GM18951 (cell line): Measurements from ENCODE around the gene BATF.

Source experiments
- POLR2A ChIP-seq: IDR thresholded peaks from 4 replicates; pipeline ENCODE4 v1.6.1; 2011; ENCODE audit warnings: mild to moderate bottlenecking; ENCODE audit not compliant: insufficient read length, insufficient read depth; ENCODE audit errors: extremely low read depth
- in situ Hi-C: fragments of 300-500 bp; cut with MboI; formaldehyde crosslinking; loops from one replicate; pipeline ENCODE4 v1.12.0; 2022; ENCODE audit warnings: low sequenced_read_pairs, mixed read lengths, inconsistent platforms; ENCODE audit not compliant: unreplicated experiment

Gene BATF

DNA sequence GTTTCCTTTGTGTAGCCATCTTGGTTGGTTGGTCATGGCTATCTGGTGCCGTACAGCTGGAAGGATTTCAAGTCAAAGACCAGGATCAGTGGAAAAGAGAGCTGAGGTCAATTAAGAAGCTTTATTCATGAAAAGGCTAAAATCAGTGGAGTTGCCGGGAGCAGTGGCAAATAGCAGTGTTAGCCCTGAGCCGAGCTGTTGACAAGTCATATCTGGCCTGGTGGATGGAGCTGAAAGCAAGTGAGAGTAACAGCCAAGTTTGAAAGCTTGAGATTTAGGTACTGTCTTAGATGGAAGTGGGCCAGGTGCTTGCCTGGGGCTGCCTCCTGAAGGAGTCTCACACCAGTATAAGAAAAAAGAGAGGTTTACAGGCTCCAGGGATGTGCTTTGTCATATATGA lies 9.0 kb downstream of the BATF start:
- no peak for TF ChIP-seq POLR2A
- in situ Hi-C loops = no loop called here

DNA sequence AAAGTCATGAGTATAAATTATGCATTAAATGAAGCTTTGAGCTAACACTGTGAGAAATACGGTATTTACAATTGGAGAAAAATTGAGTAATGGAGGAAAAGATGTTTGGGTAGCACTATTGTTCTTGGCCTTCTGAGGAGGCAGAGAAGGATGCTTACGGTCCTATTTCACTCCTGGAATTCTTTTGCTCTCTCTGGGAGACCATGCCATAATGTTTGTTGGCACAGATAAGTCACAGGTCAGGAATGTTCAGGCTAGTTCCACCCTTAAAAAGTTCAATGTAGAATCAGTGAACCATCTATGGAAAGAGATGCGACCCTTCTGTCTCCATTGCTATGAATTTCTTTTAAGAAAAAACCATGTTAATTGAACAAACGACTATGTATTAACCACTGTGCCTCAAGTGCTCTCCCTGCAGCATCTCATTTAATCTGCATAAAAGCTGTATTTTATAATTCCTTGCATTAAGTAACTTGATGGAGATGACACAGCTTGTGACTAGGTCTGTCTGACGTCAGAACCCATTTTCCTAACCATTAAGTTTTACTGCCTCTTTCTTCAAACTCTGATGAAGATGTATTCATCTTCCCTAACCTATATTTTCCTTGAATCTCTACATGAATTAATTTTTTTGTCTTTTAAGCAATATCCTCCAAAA lies 9.5 kb downstream of the BATF start:
- TF ChIP-seq POLR2A = no peak
- in situ Hi-C loops = no loop called here

DNA sequence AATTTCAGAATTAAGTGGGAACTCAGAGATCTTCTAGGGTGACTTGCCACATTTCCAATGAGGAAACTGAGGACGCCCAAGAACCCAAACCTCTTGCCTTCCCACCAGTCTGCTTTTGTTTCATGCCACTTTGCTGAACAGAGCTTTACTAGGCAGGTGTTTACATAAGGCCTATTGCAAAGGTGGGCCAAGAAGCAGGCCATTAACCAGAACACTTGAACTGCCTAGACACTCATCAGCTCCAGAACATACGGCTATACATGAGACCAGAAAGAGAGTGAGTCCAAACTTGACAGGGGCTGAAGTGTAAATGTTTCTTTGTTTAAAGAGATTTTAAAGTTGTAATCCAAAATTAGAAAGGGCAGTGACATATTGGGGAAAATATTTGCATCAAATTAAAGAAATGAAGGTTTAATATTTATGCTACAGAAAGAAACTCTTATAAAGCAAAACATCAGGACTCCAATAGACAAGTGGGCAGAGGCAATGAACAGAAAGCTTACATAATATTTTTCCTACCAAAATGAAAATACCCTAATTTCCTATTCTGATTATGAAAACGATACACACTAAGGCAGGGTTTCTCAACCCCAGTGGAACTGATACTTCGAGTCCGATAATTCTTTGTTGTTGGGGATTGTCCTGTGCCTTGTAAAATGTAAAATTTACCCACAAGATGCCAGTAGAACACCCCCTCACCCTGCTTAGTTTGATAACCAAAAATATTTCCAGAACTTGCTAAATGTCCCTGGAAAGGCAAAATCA lies 11.7 kb downstream of the BATF start:
- no peak for TF ChIP-seq POLR2A
- in situ Hi-C loops = no loop called here

DNA sequence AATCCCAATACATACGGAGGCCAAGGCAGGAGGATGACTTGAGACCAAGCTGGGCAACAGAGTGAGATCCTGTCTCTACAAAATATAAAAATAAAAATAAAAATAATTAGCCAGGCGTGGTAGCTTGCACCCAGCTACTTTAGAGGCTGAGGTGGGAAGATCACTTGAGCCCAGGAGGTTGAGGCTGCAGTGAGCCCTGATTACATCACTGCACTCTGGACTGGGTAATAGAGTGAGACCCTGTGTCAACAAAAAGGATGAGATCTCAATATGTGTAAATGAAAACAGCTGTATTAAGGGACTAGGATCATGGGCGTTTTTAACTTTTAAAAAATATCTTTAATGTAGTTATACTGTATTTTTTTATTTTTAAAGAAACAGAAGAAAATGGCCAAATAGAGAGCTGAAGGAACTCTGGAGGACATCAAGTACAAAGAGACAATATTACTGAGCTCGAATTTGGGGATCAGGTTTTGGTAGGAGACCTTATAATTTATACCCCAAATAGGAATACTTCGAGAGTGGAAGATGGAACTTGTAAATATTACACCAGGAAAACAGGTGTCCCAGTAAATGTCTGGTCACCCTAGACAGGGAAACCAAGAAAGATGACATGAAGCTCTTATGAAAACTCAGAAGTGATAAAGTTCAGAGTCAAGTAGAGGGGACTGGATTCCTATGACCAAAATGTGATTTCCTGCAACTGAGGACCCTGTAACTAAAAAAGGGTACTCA lies 13.1 kb downstream of the BATF start:
- TF ChIP-seq POLR2A = no peak
- in situ Hi-C loops = no loop called here

DNA sequence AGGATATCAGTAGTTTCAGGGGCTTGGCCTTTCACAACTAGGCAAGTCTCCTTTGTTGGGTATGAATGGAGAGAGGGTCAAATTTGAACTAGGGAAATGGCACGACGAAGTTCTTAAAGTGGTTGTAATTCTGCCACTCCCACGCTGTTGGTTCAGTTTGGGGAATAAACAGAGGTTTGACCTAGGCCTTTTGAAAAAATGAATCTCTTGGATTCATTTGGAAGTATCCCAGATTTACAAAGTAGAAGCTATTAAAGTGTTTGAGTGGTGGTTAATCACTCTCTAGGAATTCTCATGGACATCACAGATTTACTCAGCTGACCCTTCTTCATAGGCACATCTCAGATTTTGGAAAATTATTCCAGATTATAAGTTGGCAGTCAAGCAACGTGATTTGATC lies 14.8 kb downstream of the BATF start:
- TF ChIP-seq POLR2A = no peak
- in situ Hi-C loops = no loop called here

DNA sequence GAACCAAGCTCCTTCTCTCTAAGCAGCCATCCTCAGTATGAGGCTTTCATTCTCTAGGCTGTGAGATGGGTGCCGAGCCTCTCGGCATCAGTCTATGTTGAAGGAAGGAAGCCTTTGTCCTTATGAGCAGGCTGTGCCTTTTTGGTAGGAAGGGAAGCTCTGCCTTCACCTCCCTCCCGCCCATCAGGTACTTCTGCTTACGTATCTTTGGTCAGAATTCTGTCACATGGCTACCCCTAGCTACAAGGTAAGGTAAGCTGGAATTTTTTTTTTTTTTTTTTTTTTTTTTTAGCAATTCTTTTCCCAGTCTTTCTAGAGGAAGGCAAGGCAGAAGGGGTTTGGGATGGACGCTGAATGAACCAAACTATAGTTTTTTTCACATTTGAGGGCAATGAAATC lies 16.9 kb downstream of the BATF start:
- in situ Hi-C loops = no loop called here
- no peak for TF ChIP-seq POLR2A

DNA sequence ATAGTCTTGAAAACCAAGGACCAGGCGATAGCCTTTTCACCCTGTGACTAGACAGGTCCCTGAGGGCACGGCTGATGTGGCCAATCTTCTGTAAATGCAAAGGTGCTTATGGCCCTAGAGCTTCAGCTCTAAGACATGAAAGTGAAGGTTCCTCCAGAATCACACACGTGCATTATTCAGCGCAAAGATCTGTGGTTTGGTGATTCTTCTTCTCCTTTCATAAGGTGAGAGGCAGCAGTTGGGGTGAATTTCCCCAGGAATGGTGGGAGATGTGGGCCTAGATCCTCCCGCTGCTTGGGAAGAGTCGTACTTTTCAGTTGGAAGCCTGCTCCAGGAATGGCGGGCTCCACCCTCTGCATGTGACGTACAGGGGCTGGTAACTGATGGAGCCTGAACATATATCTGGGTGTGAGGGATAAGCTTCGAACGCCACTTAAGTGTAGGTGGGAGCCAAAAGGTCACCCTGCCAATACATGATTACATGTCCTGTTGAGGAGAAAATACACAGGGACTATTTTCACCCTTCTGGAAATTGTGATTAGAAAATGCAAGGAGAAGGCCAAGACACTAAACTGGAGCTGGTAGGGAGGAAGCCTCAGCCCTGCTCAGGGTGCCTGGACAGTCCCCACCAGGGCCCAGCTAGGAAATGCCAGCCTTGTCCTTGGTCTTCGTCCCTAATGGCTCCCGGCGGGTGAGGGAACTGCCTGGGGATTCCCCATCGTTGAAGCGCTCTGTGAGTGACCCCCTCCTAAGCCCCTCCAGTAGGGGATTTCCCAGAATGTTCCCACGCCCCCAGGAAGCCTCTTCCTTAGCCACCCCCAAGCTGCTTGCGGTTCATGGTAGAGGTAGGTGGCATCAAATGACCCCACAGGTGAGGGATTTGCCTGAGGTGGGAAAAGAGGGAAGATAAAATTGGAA lies 17.6 kb downstream of the BATF start:
- in situ Hi-C loops = no loop called here
- no peak for TF ChIP-seq POLR2A

DNA sequence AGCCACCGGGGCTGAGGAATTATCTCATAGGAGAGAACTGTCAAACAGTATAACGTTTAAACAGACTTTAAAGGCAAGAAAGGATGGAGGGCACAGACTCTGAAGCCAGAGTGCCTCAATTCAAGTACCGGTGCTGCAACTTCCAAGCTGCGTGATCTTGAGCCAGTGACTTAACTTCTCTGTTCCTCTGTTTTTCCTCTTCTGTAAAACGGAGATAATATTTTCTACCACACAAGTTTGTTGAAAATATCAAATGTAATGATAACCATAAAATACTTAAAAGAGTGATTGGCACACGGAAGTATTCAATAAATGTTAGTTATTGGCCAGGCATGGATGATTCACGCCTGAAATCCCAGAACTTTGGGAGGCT lies 18.2 kb downstream of the BATF start:
- TF ChIP-seq POLR2A = no peak
- in situ Hi-C loops = no loop called here

DNA sequence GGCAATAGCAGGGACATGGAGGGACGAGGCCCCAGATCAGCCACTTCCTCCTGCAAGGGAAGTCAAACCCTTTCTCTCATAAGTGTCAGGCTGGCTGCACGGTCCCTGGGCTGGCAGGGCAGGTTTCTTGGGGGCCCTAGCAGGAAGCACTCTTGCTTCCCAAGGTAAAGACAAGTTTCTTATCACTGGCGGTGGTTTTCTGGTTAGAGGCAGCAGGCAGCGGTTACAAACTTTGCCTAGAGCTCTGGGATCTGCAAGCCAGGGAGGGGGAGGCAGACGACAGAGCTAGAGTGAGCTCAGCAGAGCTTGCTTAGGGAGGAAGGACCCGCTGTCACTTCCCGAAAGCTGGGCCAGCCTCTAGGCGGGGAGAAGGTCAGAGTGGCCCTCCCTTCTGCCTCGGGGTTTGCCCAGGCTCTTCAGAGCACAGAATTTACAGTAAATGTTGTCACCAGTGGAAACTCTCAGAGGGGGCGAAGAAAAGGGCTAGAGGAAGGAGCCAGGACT lies 20.4 kb downstream of the BATF start:
- in situ Hi-C loops = no loop called here
- TF ChIP-seq POLR2A = peak; percentile 39

DNA sequence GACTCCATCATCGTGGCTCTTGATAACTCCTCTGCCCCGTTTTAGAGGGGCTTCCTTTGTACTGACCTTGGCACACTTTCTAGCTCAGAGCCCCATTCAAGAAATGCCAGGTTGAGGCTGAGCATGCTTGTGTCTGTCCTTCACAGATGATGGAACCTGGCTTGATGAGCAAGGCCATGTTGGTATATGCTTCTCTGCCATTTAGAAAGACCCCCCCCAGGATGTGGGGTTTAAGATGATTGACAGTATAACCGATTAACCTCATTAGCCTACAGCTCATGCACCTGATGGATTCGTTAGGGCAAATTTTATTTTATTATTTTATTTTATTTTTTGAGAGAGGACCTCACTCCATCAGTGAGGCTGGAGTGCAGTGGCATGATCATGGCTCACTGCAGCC lies 21.0 kb downstream of the BATF start:
- TF ChIP-seq POLR2A = no peak
- in situ Hi-C loops = no loop called here

DNA sequence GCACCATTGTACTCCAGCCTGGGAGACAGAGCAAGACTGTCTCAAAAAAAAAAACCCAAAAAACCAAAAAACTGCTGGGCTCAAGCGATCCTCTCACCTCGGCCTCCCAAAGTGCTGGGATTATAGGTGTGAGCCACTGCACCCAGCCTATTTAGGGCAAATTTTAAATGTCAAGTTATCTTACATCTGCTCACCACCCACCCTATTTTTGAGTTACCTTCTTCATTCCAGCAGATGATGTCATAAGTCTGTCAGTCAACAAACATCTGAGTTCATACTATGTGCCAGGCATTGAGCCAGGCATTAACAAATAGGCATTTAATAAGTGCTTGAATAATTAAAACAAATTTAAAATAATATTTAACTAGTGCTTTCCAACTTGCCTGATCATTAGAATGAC lies 21.5 kb downstream of the BATF start:
- in situ Hi-C loops = no loop called here
- no peak for TF ChIP-seq POLR2A

DNA sequence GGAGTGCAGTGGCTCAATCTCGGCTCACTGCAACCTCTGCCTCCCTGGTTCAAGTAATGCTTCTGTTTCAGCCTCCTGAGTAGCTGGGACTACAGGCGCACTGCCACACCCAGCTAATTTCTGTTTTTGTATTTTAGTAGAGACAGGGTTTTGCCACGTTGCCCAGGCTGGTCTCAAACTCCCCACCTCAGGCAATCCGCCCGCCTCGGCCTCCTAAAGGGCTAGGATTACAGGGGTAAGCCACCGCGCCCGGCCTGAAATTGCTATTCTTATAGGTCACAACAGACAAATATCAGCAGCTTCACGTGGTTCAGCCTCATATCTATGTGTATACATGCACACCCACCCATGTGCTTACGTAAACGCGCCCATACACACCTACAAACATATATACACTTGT lies 23.6 kb downstream of the BATF start:
- in situ Hi-C loops = no loop called here
- no peak for TF ChIP-seq POLR2A

DNA sequence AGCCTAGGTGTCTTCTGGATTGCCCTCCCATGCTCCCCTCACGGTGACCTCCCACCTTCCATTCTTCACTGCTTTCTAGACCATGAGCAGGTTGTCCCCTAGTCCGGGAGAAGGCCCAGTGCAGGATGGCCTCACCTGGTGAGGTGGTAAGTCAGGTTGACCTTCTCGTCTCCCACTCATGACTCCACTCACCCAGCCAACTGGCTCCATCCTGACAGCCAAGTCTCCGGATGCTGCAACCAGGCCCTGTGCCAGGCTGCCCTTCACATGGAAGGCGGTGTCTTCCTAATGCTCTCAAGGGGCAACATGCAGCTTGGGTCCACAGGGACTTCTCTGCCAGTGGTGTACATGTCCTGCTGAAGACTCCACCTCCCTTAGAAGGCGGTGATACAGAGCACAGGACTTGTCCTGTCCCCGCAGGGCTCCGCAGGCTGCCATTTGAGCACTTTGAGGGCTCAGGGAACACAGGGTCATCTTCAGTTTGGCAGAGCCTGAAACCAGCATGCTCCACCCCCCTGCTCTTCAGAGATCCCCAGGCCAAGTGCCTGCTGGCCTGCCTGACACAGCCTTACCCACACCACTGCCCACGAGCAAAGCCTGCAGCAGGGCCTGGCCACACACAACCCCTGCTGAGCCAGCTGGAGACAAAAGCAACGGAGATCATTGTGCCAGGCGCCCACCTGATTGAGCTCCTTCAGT lies 25.4 kb downstream of the BATF start:
- in situ Hi-C loops = no loop called here
- TF ChIP-seq POLR2A = no peak

DNA sequence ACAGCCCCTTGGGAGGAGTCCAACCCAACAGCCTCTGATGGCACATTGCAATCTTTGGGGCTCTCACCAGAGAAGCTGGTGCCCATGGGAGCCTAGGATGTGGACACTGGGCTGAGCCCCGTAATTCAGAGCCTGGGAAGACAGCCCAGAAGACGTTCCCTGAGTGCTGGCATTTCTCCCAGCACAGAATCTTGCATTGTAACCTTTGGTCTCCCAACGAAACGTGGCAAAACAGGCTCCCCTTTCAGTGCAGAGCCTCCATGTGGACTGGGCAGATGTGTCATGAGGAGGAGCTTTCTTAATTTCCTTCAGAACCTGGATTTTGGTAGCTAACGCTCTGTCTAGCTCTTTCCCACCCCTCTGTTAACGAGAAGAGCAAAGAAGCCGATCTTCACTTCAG lies 26.3 kb downstream of the BATF start:
- in situ Hi-C loops = no loop called here
- no peak for TF ChIP-seq POLR2A
